Measurements from ENCODE around the gene TTC31.
"Not testable (repeated sequence)": the region's sequence is repeated elsewhere in the genome, so short reads cannot be mapped to it uniquely, and the experiment has no call there.

TTC31 gene

GRCh38 chr2:74481961-74482800 lies 700 bp upstream of the TTC31 start:
- TF ChIP-seq CTCF (IDR thresholded peaks at IDR 0.05; ENCODE audit: insufficient read depth, missing control alignments) = no peak
- DNase-seq (ENCODE audit: insufficient read length, low spot score) = no peak
- FAIRE-seq = no peak

GRCh38 chr2:74483675-74484164 lies 839 bp downstream of the TTC31 start:
- FAIRE-seq; DNase-seq (ENCODE audit: insufficient read length, low spot score): not testable (repeated sequence)

- no peak for DNase-seq (ENCODE audit: insufficient read length, low spot score)
- FAIRE-seq = no peak
- TF ChIP-seq CTCF (IDR thresholded peaks at IDR 0.05; ENCODE audit: insufficient read depth, missing control alignments) = no peak
Observed at GRCh38 chr2:74486141-74486540, 3.3 kb downstream of the TTC31 start.

GRCh38 chr2:74488643-74489481 lies 6.0 kb downstream of the TTC31 start:
- TF ChIP-seq CTCF (IDR thresholded peaks at IDR 0.05; ENCODE audit: insufficient read depth, missing control alignments) = no peak
- no peak for FAIRE-seq

GRCh38 chr2:74489906-74490305 lies 7.0 kb downstream of the TTC31 start:
- no peak for TF ChIP-seq CTCF (IDR thresholded peaks at IDR 0.05; ENCODE audit: insufficient read depth, missing control alignments)
- no peak for FAIRE-seq
- no peak for DNase-seq (ENCODE audit: insufficient read length, low spot score)

More at GRCh38 chr2:74488643-74489481, 6.0 kb downstream of the TTC31 start:
- DNase-seq (ENCODE audit: insufficient read length, low spot score) = no peak

- no peak for TF ChIP-seq CTCF (IDR thresholded peaks at IDR 0.05; ENCODE audit: insufficient read depth, missing control alignments)
- no peak for DNase-seq (ENCODE audit: insufficient read length, low spot score)
- no peak for FAIRE-seq
Observed at GRCh38 chr2:74491648-74492544, 9.0 kb downstream of the TTC31 start.

- DNase-seq (ENCODE audit: insufficient read length, low spot score) (no peak), FAIRE-seq (no peak)
- TF ChIP-seq CTCF (IDR thresholded peaks at IDR 0.05; ENCODE audit: insufficient read depth, missing control alignments) = no peak
Observed at GRCh38 chr2:74493546-74493945, 10.7 kb downstream of the TTC31 start.
